Body of pancreas (tissue), 4 donors: ENCODE measurements around the gene HSFX4. TPM values are rescaled to one million over a fixed set of nuclear protein-coding genes. Genes with fewer than 3 reads are reported as not detected.
A peak's percentile ranks its signal among the peaks of the same experiment; 100 is the strongest.
"Not testable (repeated sequence)": the region's sequence is repeated elsewhere in the genome, so short reads cannot be mapped to it uniquely, and the experiment has no call there.

Experiments used
- ATAC-seq: fragments of 150-250 bp; one replicate; pipeline ENCODE4 v1.9.1; 2016
- DNase-seq, 4 donors: peaks; one replicate each; pipeline ENCODE4 v3.0.0-alpha.2; 2019
- H3K27ac ChIP-seq, 4 donors: fragments of 200-600 bp; sonication (generic); 1 replicate in 3 of 4; 2 replicates in 1 of 4; pipeline versions ENCODE4 v1.5.1 to v1.6.1; 2016 to 2019; ENCODE audit warnings: mild to moderate bottlenecking in 1 of 4, mixed read lengths in 1 of 4, moderate library complexity in 1 of 4
- H3K27me3 ChIP-seq, 2 donors: fragments of 200-600 bp; sonication (generic); one replicate each; pipeline ENCODE4 v1.6.0; 2016; ENCODE audit warnings: mild to moderate bottlenecking in 1 of 2
- H3K36me3 ChIP-seq, 2 donors: fragments of 200-600 bp; sonication (generic); replicated peaks in 1 of 2; 2 replicates each; pipeline ENCODE4 v1.5.1; 2016; ENCODE audit warnings: low read depth in 2 of 2; ENCODE audit not compliant: insufficient read depth in 1 of 2
- H3K4me1 ChIP-seq: fragments of 200-600 bp; sonication (generic); one replicate; pipeline ENCODE4 v1.6.0; 2016
- H3K4me3 ChIP-seq, 2 donors: fragments of 200-600 bp; sonication (generic); 1 replicate in 1 of 2; 2 replicates in 1 of 2; pipeline ENCODE4 v1.5.1; 2016 to 2019
- H3K9me3 ChIP-seq, 3 donors: fragments of 200-600 bp; sonication (generic); 1 replicate in 2 of 3; 2 replicates in 1 of 3; pipeline ENCODE4 v1.5.1; 2016
- CTCF ChIP-seq, 7 experiments: fragments of 450-650 bp in 4 of 7; fragments of 200-600 bp in 3 of 7; sonication (generic) in 3 of 7; IDR thresholded peaks; one replicate each; pipeline ENCODE4 v1.5.1; 2016 to 2019; ENCODE audit warnings: antibody characterized with exemption in 7 of 7
- POLR2A ChIP-seq, 3 donors: fragments of 450-650 bp; IDR thresholded peaks; one replicate each; pipeline ENCODE4 v1.6.1; 2016; ENCODE audit warnings: antibody characterized with exemption in 3 of 3, mild to moderate bottlenecking in 2 of 3
- WGBS, 2 donors: methylation state at CpG; one replicate each; pipeline ENCODE4 v1.1.5; 2017; 5-methylcytosine and 5-hydroxymethylcytosine counted together
- intact Hi-C: fragments of 100-400 bp; cut with DNase I; formaldehyde crosslinking; loops from one replicate; pipeline ENCODE4 v1.15.1; 2023
- total RNA-seq, 2 donors: library from RNA; depleted of rRNA; stranded (reverse); fragments of >200 nt; gene quantifications; one replicate each; pipeline ENCODE4 v1.1.0, GENCODE V29; 2016

HSFX4 gene
- total RNA-seq, 2 donors from 2014 or later = not detected

- H3K27me3 ChIP-seq = no peaks in the 10 kb centered on the region
- no peaks in the 10 kb centered on the region for H3K9me3 ChIP-seq
- no peak for DNase-seq
- H3K27ac ChIP-seq = no peak overlapping the region
- TF ChIP-seq POLR2A (IDR thresholded peaks at IDR 0.05) (no peak), CTCF (IDR thresholded peaks at IDR 0.05) (no peak)
- intact Hi-C loops = no loop called here
- H3K36me3 ChIP-seq = no peaks in the 10 kb centered on the region
- no peak for ATAC-seq
- no peaks in the 10 kb centered on the region for H3K4me1 ChIP-seq
- H3K4me3 ChIP-seq = no peak overlapping the region
- 85% methylated on average over 3 of the region's 3 CpGs for WGBS, 2 donors
These were observed 12.5 kb upstream of the HSFX4 start for GRCh38 chrX:149916745-149917392.

GRCh38 chrX:149923836-149924235 is 5.5 kb upstream of the HSFX4 start:
- ATAC-seq = not testable (repeated sequence)
- no CpG with 5 or more reads among the region's 4 CpGs for WGBS, 2 donors

GRCh38 chrX:149924434-149924833 is 4.9 kb upstream of the HSFX4 start:
- H3K4me3 ChIP-seq, H3K36me3 ChIP-seq, DNase-seq, H3K9me3 ChIP-seq, H3K27ac ChIP-seq, intact Hi-C loops, H3K4me1 ChIP-seq, H3K27me3 ChIP-seq, ATAC-seq: not testable (repeated sequence)
- no CpG with 5 or more reads among the region's 5 CpGs for WGBS, 2 donors

More at GRCh38 chrX:149923836-149924235, 5.5 kb upstream of the HSFX4 start:
- H3K4me1 ChIP-seq, H3K36me3 ChIP-seq, DNase-seq, intact Hi-C loops, H3K27me3 ChIP-seq, H3K9me3 ChIP-seq, H3K27ac ChIP-seq, H3K4me3 ChIP-seq: not testable (repeated sequence)

GRCh38 chrX:149927245-149927963 is 2.0 kb upstream of the HSFX4 start:
- DNase-seq, H3K27ac ChIP-seq, H3K4me3 ChIP-seq, H3K4me1 ChIP-seq, H3K9me3 ChIP-seq, ATAC-seq, intact Hi-C loops, H3K27me3 ChIP-seq, H3K36me3 ChIP-seq: not testable (repeated sequence)
- no CpG with 5 or more reads among the region's 8 CpGs for WGBS, 2 donors

GRCh38 chrX:149927964-149928258 is 1.5 kb upstream of the HSFX4 start:
- H3K4me1 ChIP-seq, H3K9me3 ChIP-seq, H3K27me3 ChIP-seq, H3K4me3 ChIP-seq, DNase-seq, ATAC-seq, intact Hi-C loops, H3K36me3 ChIP-seq, H3K27ac ChIP-seq: not testable (repeated sequence)
- no CpG with 5 or more reads among the region's 1 CpG for WGBS, 2 donors

GRCh38 chrX:149928635-149929034 is 738 bp upstream of the HSFX4 start:
- ATAC-seq, DNase-seq, H3K4me1 ChIP-seq, H3K9me3 ChIP-seq, H3K36me3 ChIP-seq, H3K4me3 ChIP-seq, H3K27ac ChIP-seq, H3K27me3 ChIP-seq, intact Hi-C loops: not testable (repeated sequence)
- no CpG with 5 or more reads among the region's 1 CpG for WGBS, 2 donors

GRCh38 chrX:149931355-149931754 is 2.0 kb downstream of the HSFX4 start:
- H3K4me3 ChIP-seq, H3K4me1 ChIP-seq, H3K36me3 ChIP-seq, H3K27ac ChIP-seq, intact Hi-C loops, DNase-seq, H3K27me3 ChIP-seq, H3K9me3 ChIP-seq, ATAC-seq: not testable (repeated sequence)
- WGBS, 2 donors = 60 to 88% methylated on average over 1 of the region's 4 CpGs

GRCh38 chrX:149932150-149932549 is 2.8 kb downstream of the HSFX4 start:
- H3K9me3 ChIP-seq, H3K4me1 ChIP-seq, H3K4me3 ChIP-seq, ATAC-seq, H3K36me3 ChIP-seq, DNase-seq, H3K27me3 ChIP-seq, H3K27ac ChIP-seq, intact Hi-C loops: not testable (repeated sequence)
- WGBS, 2 donors = 100% methylated on average over 2 of the region's 2 CpGs; no CpG with 5 or more reads in 1 of the 2 donors

GRCh38 chrX:149932970-149933369 is 3.6 kb downstream of the HSFX4 start:
- H3K27me3 ChIP-seq, intact Hi-C loops, H3K36me3 ChIP-seq, H3K9me3 ChIP-seq, H3K4me3 ChIP-seq, DNase-seq, H3K4me1 ChIP-seq, ATAC-seq, H3K27ac ChIP-seq: not testable (repeated sequence)
- no CpG with 5 or more reads among the region's 5 CpGs for WGBS, 2 donors

GRCh38 chrX:149933547-149933946 is 4.2 kb downstream of the HSFX4 start:
- H3K9me3 ChIP-seq, H3K4me3 ChIP-seq, ATAC-seq, intact Hi-C loops, H3K36me3 ChIP-seq, H3K27me3 ChIP-seq, H3K4me1 ChIP-seq, H3K27ac ChIP-seq, DNase-seq: not testable (repeated sequence)
- 80% methylated on average over 2 of the region's 21 CpGs; no CpG with 5 or more reads in 1 of the 2 donors for WGBS, 2 donors

GRCh38 chrX:149937328-149937727 is 8.0 kb downstream of the HSFX4 start:
- H3K9me3 ChIP-seq, DNase-seq, ATAC-seq, H3K36me3 ChIP-seq, H3K27me3 ChIP-seq, H3K4me1 ChIP-seq, intact Hi-C loops: not testable (repeated sequence)
- H3K4me3 ChIP-seq = peak overlapping the region in 1 of 2 donors; percentile 51
- H3K27ac ChIP-seq = peak overlapping the region; percentile 66 to 95 (median 93)
- 16 to 18% methylated on average over 2 to 5 of the region's 5 CpGs for WGBS, 2 donors
